Hematopoietic multipotent progenitor cell treated with erythropoietin and hydrocortisone succinate and interleukin-3 and kit ligand, for 6 days (in vitro differentiated cells): Measurements from ENCODE around the gene NELL1.

Experiments used
- DNase-seq: peaks from one replicate; pipeline ENCODE4 v3.0.0-alpha.2; 2015

Gene NELL1

GRCh38 chr11:21007297-21007696 lies 337.9 kb downstream of the NELL1 start:
- no peak for DNase-seq

- no peak for DNase-seq
Measured at GRCh38 chr11:21018248-21018647, 348.9 kb downstream of the NELL1 start.

- no peak for DNase-seq
Measured at GRCh38 chr11:21026685-21027084, 357.3 kb downstream of the NELL1 start.

GRCh38 chr11:21037850-21038249 lies 368.5 kb downstream of the NELL1 start:
- DNase-seq, result no peak

- no peak for DNase-seq
Measured at GRCh38 chr11:21038801-21039200, 369.4 kb downstream of the NELL1 start.

- no peak for DNase-seq
Measured at GRCh38 chr11:21040630-21041029, 371.2 kb downstream of the NELL1 start.

- no peak for DNase-seq
Measured at GRCh38 chr11:21048626-21049025, 379.2 kb downstream of the NELL1 start.

DNA sequence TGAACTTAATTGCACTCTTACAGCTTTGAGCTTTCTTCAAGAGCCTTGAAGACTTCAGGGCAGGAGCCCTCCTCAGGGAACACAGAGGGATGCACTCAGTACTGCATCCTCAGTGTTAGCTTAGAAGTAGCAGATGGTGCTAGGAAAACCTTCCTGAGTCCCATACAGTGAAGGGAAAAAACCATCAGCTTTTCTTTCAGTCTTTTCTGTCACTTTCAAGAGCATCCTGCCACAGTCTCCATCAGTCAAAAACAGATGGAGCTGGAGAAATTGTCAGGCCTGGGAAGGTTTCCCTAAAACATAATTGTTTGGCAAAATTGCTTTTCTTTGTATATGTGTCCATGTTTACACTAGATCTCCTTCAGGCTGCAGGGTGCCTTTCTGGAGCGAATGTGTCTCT lies 384.1 kb downstream of the NELL1 start:
- no peak for DNase-seq

- DNase-seq, result no peak
Measured at GRCh38 chr11:21056644-21057043, 387.3 kb downstream of the NELL1 start.

DNA sequence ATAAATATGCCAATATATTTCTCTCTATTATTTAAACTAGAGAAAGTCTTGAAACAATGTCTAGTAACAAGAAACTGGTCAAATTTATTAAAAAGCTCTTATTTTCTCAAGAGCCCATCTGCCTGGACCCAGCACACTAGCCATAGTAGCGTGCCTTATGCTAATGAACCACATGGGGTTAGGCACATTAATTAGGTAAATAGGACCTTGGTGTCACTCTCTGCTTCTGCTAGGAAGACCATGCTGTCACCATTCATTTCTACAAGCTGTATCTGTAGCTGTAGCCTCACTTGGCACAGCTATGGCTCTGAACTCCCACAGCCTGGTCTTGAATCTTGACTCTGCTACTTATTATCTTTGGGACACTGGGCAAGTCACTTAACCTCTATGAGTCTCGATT lies 390.5 kb downstream of the NELL1 start:
- DNase-seq, result no peak

DNA sequence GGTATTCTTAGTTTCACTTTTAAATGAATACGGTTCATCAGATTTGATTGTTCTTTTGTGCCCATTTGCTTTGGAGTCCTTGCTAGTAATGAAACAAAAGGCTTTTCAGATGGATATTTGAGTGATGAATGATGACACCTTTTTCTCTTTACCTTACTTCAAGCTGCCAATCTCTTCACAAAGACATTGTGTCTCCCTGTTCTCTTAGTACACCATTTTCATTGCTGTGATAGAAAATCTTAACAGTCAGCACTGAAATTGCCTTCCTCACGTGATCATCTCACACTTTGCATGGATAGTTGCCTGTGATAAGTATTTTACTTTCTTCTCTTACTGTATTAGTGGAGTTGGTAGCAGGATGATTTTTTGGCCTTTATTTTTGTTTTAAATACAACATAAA lies 396.6 kb downstream of the NELL1 start:
- no peak for DNase-seq

GRCh38 chr11:21068886-21069285 lies 399.5 kb downstream of the NELL1 start:
- no peak for DNase-seq

DNA sequence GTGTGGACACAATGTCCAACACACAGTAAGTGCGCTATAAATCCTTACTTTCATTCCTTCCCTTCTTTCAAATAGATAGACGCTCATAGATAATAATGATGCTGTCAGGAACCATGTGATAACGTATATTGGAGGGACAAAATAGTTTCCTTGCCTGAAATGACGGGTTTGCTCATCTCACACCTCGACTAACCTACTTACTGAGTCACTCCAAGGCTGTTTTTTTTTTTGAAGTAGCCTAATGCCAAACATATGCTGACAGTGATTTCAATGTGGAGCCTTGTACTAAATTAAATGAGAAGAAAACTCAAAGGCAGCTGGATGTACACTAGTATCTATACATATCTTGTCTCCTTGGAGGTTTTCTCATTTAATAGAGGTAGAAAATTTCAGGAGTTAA lies 400.5 kb downstream of the NELL1 start:
- no peak for DNase-seq

DNA sequence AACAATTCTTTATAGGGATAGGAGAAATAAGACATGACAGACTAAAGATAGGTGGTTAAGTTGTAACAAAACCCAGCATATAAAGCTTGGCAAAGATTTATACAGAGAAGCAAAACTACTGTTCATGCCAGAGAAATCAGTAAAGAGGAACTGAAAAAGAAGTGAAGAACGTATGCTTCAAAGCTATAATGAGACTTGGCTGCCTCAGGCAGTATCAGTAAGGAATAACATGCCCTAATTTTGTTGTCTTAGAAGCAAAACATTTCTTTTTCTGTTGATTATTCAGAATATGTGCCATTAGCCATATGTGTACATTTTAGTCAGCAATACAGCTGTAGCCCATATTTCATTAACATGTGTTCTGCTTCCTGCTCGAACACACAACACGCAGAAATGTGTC lies 403.2 kb downstream of the NELL1 start:
- DNase-seq, result no peak

- no peak for DNase-seq
Measured at GRCh38 chr11:21082853-21083252, 413.5 kb downstream of the NELL1 start.

- no peak for DNase-seq
Measured at GRCh38 chr11:21088930-21089329, 419.5 kb downstream of the NELL1 start.

DNA sequence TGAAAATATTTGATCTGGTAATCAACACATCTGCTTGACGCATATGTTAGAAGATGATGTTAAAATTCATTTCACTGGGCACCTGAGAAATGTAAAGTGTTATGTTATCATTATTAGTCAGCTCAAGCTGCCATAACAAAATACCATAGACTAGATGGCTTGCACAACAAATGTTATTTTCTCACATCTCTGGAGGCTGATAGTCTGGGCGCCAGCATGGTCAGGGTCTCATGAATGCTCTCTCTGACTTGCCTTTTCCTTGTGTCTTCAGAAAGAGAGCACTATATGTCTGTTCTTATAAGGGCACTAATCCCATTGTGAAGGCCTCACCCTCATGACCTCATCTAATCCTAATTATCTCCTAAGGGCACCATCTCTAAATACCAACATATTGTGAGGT lies 435.3 kb downstream of the NELL1 start:
- DNase-seq, result no peak

GRCh38 chr11:21105196-21105917 lies 436.0 kb downstream of the NELL1 start:
- no peak for DNase-seq

DNA sequence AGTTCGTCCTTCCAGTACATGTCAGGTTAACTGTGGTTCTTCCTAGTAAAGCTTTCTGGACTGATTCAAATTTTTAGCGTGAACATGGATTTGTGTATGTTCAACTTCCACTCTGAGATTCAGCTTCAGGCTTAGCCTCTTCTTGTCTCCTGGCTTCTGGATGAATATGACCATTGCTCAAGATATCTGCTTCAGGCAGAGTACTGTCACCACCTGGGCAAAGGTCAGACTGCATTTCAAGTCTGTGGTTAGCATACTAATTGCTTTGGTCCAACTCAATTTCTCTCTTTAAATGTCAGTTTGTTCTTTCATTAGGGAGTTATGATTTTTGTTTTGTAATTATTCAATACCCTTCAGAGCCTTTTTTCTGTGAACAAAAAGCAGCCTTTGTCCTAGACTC lies 440.0 kb downstream of the NELL1 start:
- no peak for DNase-seq

GRCh38 chr11:21110415-21110814 lies 441.0 kb downstream of the NELL1 start:
- DNase-seq, result no peak

DNA sequence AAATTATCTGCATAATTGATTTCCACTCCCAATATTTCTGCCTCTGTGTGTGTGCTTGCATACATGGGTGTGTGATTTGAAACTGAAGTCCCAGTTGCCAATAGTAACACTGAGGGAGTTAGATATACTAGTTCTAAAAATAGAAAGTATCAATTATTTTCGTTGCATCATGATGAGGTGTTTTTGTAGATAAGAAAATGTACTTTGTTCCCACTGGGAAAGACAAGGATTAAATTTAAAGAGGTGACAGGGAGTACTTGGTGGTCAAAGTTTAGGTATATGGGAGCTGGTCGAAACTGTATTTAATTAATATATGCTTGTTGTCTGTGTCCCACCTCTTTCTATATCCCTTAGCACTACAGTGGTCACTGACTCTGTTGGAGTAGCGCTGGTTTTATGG lies 444.5 kb downstream of the NELL1 start:
- no peak for DNase-seq

DNA sequence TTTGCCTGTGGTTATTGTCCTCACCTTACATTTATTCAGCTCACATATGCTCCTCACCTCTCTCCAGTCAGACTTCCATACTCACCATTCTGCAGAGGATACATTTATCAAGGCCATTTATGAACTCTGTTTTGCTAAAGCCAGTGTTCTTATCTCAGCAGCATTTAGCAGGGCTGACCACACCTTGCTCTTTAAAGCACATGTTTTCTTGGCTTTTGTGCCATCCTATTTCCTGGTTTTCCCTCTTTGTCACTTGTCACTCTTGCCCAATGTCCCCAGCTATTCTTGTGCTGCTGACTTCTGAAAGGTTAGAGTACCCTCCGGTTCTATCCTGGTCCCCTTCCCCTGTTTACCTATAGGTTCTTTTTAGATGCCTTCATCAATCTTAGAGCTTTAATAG lies 446.6 kb downstream of the NELL1 start:
- no peak for DNase-seq

DNA sequence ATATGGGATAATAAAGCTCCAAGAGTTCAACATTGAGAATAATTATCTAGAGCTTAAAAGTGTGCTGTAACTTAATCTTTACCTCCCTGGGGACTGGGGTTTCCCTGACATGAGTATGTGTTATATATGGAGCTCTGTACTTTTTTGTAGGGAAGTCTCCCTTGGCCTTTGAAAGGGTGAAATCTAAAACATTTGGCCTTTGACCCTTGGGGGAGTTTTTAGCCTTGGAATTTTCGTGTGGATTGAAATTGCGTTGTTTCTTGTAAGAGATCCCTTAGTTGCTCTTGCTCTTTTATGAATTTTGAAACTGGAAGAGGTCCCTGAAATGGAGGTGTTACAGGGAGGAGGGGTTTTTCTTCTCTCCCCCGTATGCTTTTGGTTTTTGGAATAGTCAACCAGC lies 450.0 kb downstream of the NELL1 start:
- no peak for DNase-seq

DNA sequence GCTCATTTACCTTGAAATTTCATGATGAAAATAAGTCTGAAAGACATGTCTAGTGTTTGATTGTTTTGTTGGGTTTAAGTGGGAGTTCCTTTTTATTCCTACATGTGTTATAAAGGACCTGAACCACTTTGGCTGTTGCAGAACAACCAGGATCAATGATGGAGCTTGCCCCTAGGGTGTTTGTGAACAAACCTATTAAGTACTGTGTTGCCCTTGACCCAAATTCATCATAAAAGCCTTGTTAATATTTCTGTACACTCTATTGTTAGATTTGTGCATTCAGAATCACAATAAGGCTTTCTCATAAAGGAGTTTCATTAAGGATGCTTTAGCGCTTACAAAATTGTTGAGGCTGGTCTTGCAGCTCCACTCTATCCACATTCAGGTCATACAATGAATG lies 452.6 kb downstream of the NELL1 start:
- DNase-seq, result no peak

DNA sequence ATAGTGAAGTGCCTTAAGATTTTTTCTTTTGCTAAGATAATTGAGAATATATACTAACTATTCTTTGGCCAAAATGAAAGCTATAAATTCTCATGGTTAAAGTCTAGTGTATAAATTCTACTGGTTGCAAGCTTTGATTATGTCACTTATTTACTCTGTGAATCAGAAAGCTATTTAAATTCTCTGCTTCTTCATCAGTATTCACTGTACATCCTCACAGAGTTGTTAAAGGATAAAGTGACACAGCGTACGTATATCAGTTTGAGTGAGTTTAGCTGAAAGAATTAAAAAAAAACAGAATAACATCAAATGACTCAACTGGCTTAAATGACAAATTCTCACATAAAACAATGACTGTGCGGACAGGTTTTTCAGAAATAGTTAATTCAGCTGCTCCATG lies 453.1 kb downstream of the NELL1 start:
- DNase-seq, result no peak
